NCI-H1436 treated with DMSO at 0.1 percent for 48 hours (cell line): ENCODE results near the gene BIN1.

ENCODE experiments used
- DNase-seq: peaks from one replicate; lab custom pipeline; 2025; lab: John Stamatoyannopoulos, UW

The BIN1 gene

GRCh38 chr2:127090281-127091120 lies 16.5 kb downstream of the BIN1 start:
- no peak for DNase-seq

- no peak for DNase-seq
These were observed 17.3 kb downstream of the BIN1 start for GRCh38 chr2:127089478-127090235.

- DNase-seq: no peak
These were observed 18.2 kb downstream of the BIN1 start for GRCh38 chr2:127088706-127089105.

GRCh38 chr2:127087791-127088495 lies 19.0 kb downstream of the BIN1 start:
- no peak for DNase-seq

- DNase-seq: no peak
These were observed 19.8 kb downstream of the BIN1 start for GRCh38 chr2:127086990-127087790.

- DNase-seq: no peak
These were observed 21.7 kb downstream of the BIN1 start for GRCh38 chr2:127085317-127085681.

- no peak for DNase-seq
These were observed 22.2 kb downstream of the BIN1 start for GRCh38 chr2:127084611-127085316.

GRCh38 chr2:127083819-127084503 lies 23.0 kb downstream of the BIN1 start:
- no peak for DNase-seq

GRCh38 chr2:127082974-127083373 lies 24.0 kb downstream of the BIN1 start:
- DNase-seq: no peak

GRCh38 chr2:127081826-127082633 lies 24.9 kb downstream of the BIN1 start:
- DNase-seq: no peak

GRCh38 chr2:127080938-127081755 lies 25.8 kb downstream of the BIN1 start:
- DNase-seq: no peak

- no peak for DNase-seq
These were observed 26.6 kb downstream of the BIN1 start for GRCh38 chr2:127080226-127080937.

GRCh38 chr2:127079358-127079920 lies 27.5 kb downstream of the BIN1 start:
- no peak for DNase-seq

- DNase-seq: no peak
These were observed 28.2 kb downstream of the BIN1 start for GRCh38 chr2:127078666-127079270.

GRCh38 chr2:127078028-127078427 lies 28.9 kb downstream of the BIN1 start:
- no peak for DNase-seq

GRCh38 chr2:127076924-127077323 lies 30.0 kb downstream of the BIN1 start:
- no peak for DNase-seq

- DNase-seq: no peak
These were observed 30.7 kb downstream of the BIN1 start for GRCh38 chr2:127076290-127076689.
